HCT116 (cell line): Measurements from ENCODE around the gene NFS1. TPM values are rescaled to one million over a fixed set of nuclear protein-coding genes. Genes with fewer than 3 reads are reported as not detected.

Experiments used
- ATAC-seq: fragments of 200-7000 bp; cut with Tn5 transposase; 2 replicates; pipeline ENCODE4 v1.9.1; 2020; ENCODE audit warnings: mild to moderate bottlenecking, moderate library complexity
- BruUV-seq: library from RNA; stranded (reverse); fragments of 400-500 nt; replicated peaks from 2 replicates; lab custom pipeline; 2021; lab: Mats Ljungman, UMichigan
- CTCF ChIA-PET: fragments of 300-600 bp; sonication (Branson Sonifier 250); formaldehyde crosslinking; loops from one replicate; lab custom pipeline; 2021; ENCODE audit warnings: antibody characterized with exemption; lab: Charles Lee
- POLR2A ChIA-PET: fragments of 300-600, 350-600 bp; sonication (Branson Sonifier 250); formaldehyde crosslinking; loops from one replicate; lab custom pipeline; 2021; ENCODE audit warnings: antibody characterized with exemption; lab: Charles Lee
- RAD21 ChIA-PET, 2 experiments: fragments of 300-600 bp; sonication (Branson Sonifier 250); formaldehyde crosslinking; loops; one replicate each; lab custom pipeline; 2023; ENCODE audit warnings: low total read pairs in 2 of 2; ENCODE audit not compliant: uncharacterized antibody in 2 of 2, unreplicated experiment in 2 of 2, low non-redundant PET in 1 of 2; lab: Charles Lee
- DNase-seq: peaks from one replicate; pipeline ENCODE4 v3.0.0-alpha.2; 2010; ENCODE audit warnings: low read depth, low spot score
- H2AFZ ChIP-seq: fragments of 200-600 bp; shearing (Covaris generic), sonication (generic); 2 replicates; pipeline ENCODE4 v1.6.1; 2017; ENCODE audit warnings: low read depth, mixed run types, mixed read lengths, antibody characterized with exemption, low read length; ENCODE audit not compliant: poor library complexity, severe bottlenecking
- H3K27ac ChIP-seq: 2 replicates; pipeline ENCODE4 v1.5.1; 2012; ENCODE audit warnings: low read depth, low read length
- H3K27me3 ChIP-seq: fragments of 200-600 bp; sonication (generic); 2 replicates; pipeline ENCODE4 v1.6.1; 2016; ENCODE audit warnings: mixed run types, low read length, mixed read lengths; ENCODE audit not compliant: insufficient read depth
- H3K36me3 ChIP-seq, 2 experiments: fragments of 200-500 bp in 1 of 2; fragments of 200-600 bp in 1 of 2; sonication (Bioruptor generic) in 1 of 2; sonication (generic) in 1 of 2; 2 replicates each; pipeline versions ENCODE4 v1.5.1 to v1.6.1; 2014 to 2016; ENCODE audit warnings: low read length in 2 of 2, inconsistent platforms in 1 of 2, mixed read lengths in 1 of 2, mixed run types in 1 of 2; ENCODE audit not compliant: insufficient read depth in 2 of 2, control insufficient read depth in 1 of 2
- H3K4me1 ChIP-seq, 2 experiments: fragments of 200-600 bp in 1 of 2; sonication (generic) in 1 of 2; 2 replicates each; pipeline versions ENCODE4 v1.5.1 to v1.6.1; 2012 to 2017; ENCODE audit warnings: low read length in 2 of 2, inconsistent platforms in 1 of 2, mild to moderate bottlenecking in 1 of 2, mixed read lengths in 1 of 2, mixed run types in 1 of 2, moderate library complexity in 1 of 2; ENCODE audit not compliant: insufficient read depth in 2 of 2, control insufficient read depth in 1 of 2
- H3K4me2 ChIP-seq: fragments of 200-600 bp; sonication (generic); 2 replicates; pipeline ENCODE4 v1.6.1; 2017; ENCODE audit warnings: mixed run types, low read length, mixed read lengths
- H3K4me3 ChIP-seq, 2 experiments: fragments of 200-600 bp in 1 of 2; sonication (generic) in 1 of 2; replicated peaks in 1 of 2; 2 replicates each; pipeline ENCODE4 v1.5.1; 2011 to 2016; ENCODE audit warnings: low read length in 2 of 2, control low read depth in 1 of 2, low read depth in 1 of 2, mild to moderate bottlenecking in 1 of 2, mixed read lengths in 1 of 2, mixed run types in 1 of 2
- H3K79me2 ChIP-seq: fragments of 200-600 bp; sonication (generic); 2 replicates; pipeline ENCODE4 v1.6.1; 2017; ENCODE audit warnings: mild to moderate bottlenecking, mixed run types, low read length, moderate library complexity, mixed read lengths; ENCODE audit not compliant: insufficient read depth
- H3K9ac ChIP-seq: fragments of 200-600 bp; sonication (generic); 2 replicates; pipeline ENCODE4 v1.6.1; 2016; ENCODE audit warnings: low read length, mixed read lengths
- H3K9me2 ChIP-seq: fragments of 200-600 bp; sonication (generic), shearing (Covaris generic); 2 replicates; pipeline ENCODE4 v1.6.1; 2017; ENCODE audit warnings: mixed run types, mild to moderate bottlenecking, moderate library complexity; ENCODE audit not compliant: insufficient read depth
- H3K9me3 ChIP-seq, 2 experiments: fragments of 200-500 bp in 1 of 2; fragments of 200-600 bp in 1 of 2; sonication (Bioruptor generic) in 1 of 2; sonication (generic) in 1 of 2; 2 replicates each; pipeline ENCODE4 v1.6.1; 2014 to 2017; ENCODE audit warnings: low read length in 2 of 2, mixed read lengths in 2 of 2, inconsistent platforms in 1 of 2, low read depth in 1 of 2, mild to moderate bottlenecking in 1 of 2, mixed run types in 1 of 2, moderate library complexity in 1 of 2; ENCODE audit not compliant: control insufficient read depth in 1 of 2, insufficient read depth in 1 of 2
- H4K20me1 ChIP-seq: fragments of 200-600 bp; sonication (generic), shearing (Covaris generic); 2 replicates; pipeline ENCODE4 v1.6.1; 2017; ENCODE audit warnings: mixed run types, mild to moderate bottlenecking, moderate library complexity; ENCODE audit not compliant: insufficient read depth
- ATF3 ChIP-seq: IDR thresholded peaks from 2 replicates; pipeline ENCODE4 v1.6.1; 2012
- CEBPB ChIP-seq: IDR thresholded peaks from 2 replicates; pipeline ENCODE4 v1.6.1; 2012; ENCODE audit warnings: low read depth
- CTCF ChIP-seq, 3 experiments: fragments of 200-600 bp in 1 of 3; sonication (generic) in 1 of 3; IDR thresholded peaks in 2 of 3; conservative IDR thresholded peaks in 1 of 3; 2 replicates each; pipeline ENCODE4 v1.5.1; 2012 to 2017; ENCODE audit warnings: low read depth in 2 of 3, low read length in 2 of 3, antibody characterized with exemption in 1 of 3, borderline replicate concordance in 1 of 3, control low read depth in 1 of 3, mild to moderate bottlenecking in 1 of 3, mixed read lengths in 1 of 3, mixed run types in 1 of 3, moderate library complexity in 1 of 3; ENCODE audit not compliant: insufficient read depth in 1 of 3
- EGR1 ChIP-seq: IDR thresholded peaks from 2 replicates; pipeline ENCODE4 v1.6.1; 2012; ENCODE audit warnings: low read depth
- ELF1 ChIP-seq: IDR thresholded peaks from 2 replicates; pipeline ENCODE4 v1.6.1; 2012; ENCODE audit warnings: low read depth, borderline replicate concordance
- EZH2 ChIP-seq: fragments of 200-600 bp; sonication (generic); IDR thresholded peaks from 2 replicates; pipeline ENCODE4 v1.6.1; 2017; ENCODE audit warnings: antibody characterized with exemption, mixed run types
- EZH2phosphoT487 ChIP-seq: fragments of 200-600 bp; IDR thresholded peaks from 2 replicates; pipeline ENCODE4 v1.6.1; 2018; ENCODE audit warnings: antibody characterized with exemption, borderline replicate concordance
- JUND ChIP-seq: IDR thresholded peaks from 2 replicates; pipeline ENCODE4 v1.6.1; 2012
- MAX ChIP-seq: IDR thresholded peaks from 2 replicates; pipeline ENCODE4 v1.6.1; 2012
- POLR2A ChIP-seq: IDR thresholded peaks from 2 replicates; pipeline ENCODE4 v1.7.0; 2011; ENCODE audit warnings: borderline replicate concordance; ENCODE audit not compliant: insufficient read depth, insufficient read length; ENCODE audit errors: extremely low read depth
- RAD21 ChIP-seq: IDR thresholded peaks from 2 replicates; pipeline ENCODE4 v1.6.1; 2012; ENCODE audit warnings: low read depth, mild to moderate bottlenecking
- SIN3A ChIP-seq: IDR thresholded peaks from 2 replicates; pipeline ENCODE4 v1.6.1; 2012; ENCODE audit warnings: low read depth
- SRF ChIP-seq: IDR thresholded peaks from 2 replicates; pipeline ENCODE4 v1.6.1; 2012; ENCODE audit warnings: low read depth
- TCF7L2 ChIP-seq: IDR thresholded peaks from 2 replicates; pipeline ENCODE4 v1.7.0; 2011; ENCODE audit warnings: borderline replicate concordance, inconsistent platforms; ENCODE audit not compliant: insufficient read depth, insufficient read length; ENCODE audit errors: extremely low read depth
- YY1 ChIP-seq: IDR thresholded peaks from 2 replicates; pipeline ENCODE4 v1.6.1; 2011; ENCODE audit warnings: low read length, low read depth, moderate library complexity, mild to moderate bottlenecking; ENCODE audit not compliant: insufficient replicate concordance; ENCODE audit errors: extremely low read depth
- ZFX ChIP-seq: fragments of 450-650 bp; IDR thresholded peaks from 2 replicates; pipeline ENCODE4 v1.6.1; 2017
- ZNF274 ChIP-seq: fragments of 200-500 bp; sonication (Bioruptor generic); IDR thresholded peaks from 2 replicates; pipeline ENCODE4 v1.6.1; 2014; ENCODE audit warnings: mild to moderate bottlenecking, low read depth, low read length, inconsistent platforms
- intact Hi-C: fragments of 100-400 bp; cut with micrococcal nuclease; formaldehyde crosslinking; loops from 2 replicates; pipeline ENCODE4 v1.10.0; 2022
- total RNA-seq: library from RNA; stranded (reverse); gene quantifications from one replicate; pipeline ENCODE4 v1.2.1, GENCODE V29; 2021; ENCODE audit not compliant: unreplicated experiment

NFS1 gene
- total RNA-seq, 1 experiment from 2014 or later = 33.9 TPM

- Histone ChIP-seq H3K27me3 (no peaks in the 10 kb centered on the region), H3K36me3 (peaks cover 91 to 94% of the 10 kb centered on the region in 2 experiments), H3K4me2 (no peak overlapping the region), H3K9ac (no peak overlapping the region), H2AFZ (no peak overlapping the region), H3K79me2 (peaks cover 100% of the 10 kb centered on the region), H3K4me3 (no peak overlapping the region), H4K20me1 (peaks cover 67% of the 10 kb centered on the region), H3K4me1 (no peaks in the 10 kb centered on the region), H3K27ac (no peak overlapping the region), H3K9me2 (no peaks in the 10 kb centered on the region), H3K9me3 (no peaks in the 10 kb centered on the region)
- ATAC-seq (no peak), DNase-seq (no peak)
- TF ChIP-seq POLR2A = no peak
- TF ChIP-seq ZFX = no peak
- TF ChIP-seq SRF = no peak
- intact Hi-C loops = no loop called here
- CTCF ChIA-PET = no interaction called here
- POLR2A ChIA-PET = interaction anchor here (1.0 to 1.8 kb wide), 4 partner anchors 9 to 12 kb away, joined by 3 to 13 read pairs (median 4); partner anchors contain the start of gene RBM39
- RAD21 ChIA-PET = no interaction called here
- no TSS peak for BruUV-seq
These were observed 31.7 kb upstream of the NFS1 start for GRCh38 chr20:35730583-35731468.

- H3K36me3 ChIP-seq = peaks cover 91 to 93% of the 10 kb centered on the region in 2 experiments
- H3K79me2 ChIP-seq = peaks cover 100% of the 10 kb centered on the region
- no peak overlapping the region for H3K4me3 ChIP-seq
- peaks cover 62% of the 10 kb centered on the region for H4K20me1 ChIP-seq
- ChIA-PET CTCF (no interaction called here), POLR2A (interaction anchor here (1.0 to 1.8 kb wide), 4 partner anchors 10 to 12 kb away, joined by 3 to 13 read pairs (median 4); partner anchors contain the start of gene RBM39), RAD21 (no interaction called here)
- no peaks in the 10 kb centered on the region for H3K27me3 ChIP-seq
- no peaks in the 10 kb centered on the region for H3K9me3 ChIP-seq
- no peak overlapping the region for H3K9ac ChIP-seq
- no peak for DNase-seq
- no peak overlapping the region for H3K4me2 ChIP-seq
- BruUV-seq = no TSS peak
- no peak overlapping the region for H3K27ac ChIP-seq
- no peaks in the 10 kb centered on the region for H3K9me2 ChIP-seq
- intact Hi-C loops = no loop called here
- no peak overlapping the region for H2AFZ ChIP-seq
- no peaks in the 10 kb centered on the region for H3K4me1 ChIP-seq
- ATAC-seq = no peak
- TF ChIP-seq RAD21 = no peak
- TF ChIP-seq EZH2 = no peak
- no peak for TF ChIP-seq EZH2phosphoT487
- TF ChIP-seq ZFX = no peak
- no peak for TF ChIP-seq SRF
- TF ChIP-seq JUND = no peak
- no peak for TF ChIP-seq CTCF (IDR thresholded peaks at IDR 0.05 in 2 of 3, conservative IDR thresholded peaks at IDR 0.05 in 1 of 3; ENCODE audit: borderline replicate concordance in 1 of 3, insufficient read depth in 1 of 3, low read depth in 2 of 3, low read length in 2 of 3)
- no peak for TF ChIP-seq CEBPB
- TF ChIP-seq YY1 = no peak
- TF ChIP-seq ZNF274 = no peak
- TF ChIP-seq EGR1 = no peak
- TF ChIP-seq ELF1 = no peak
- TF ChIP-seq MAX = no peak
- TF ChIP-seq TCF7L2 = no peak
- TF ChIP-seq SIN3A = no peak
- TF ChIP-seq POLR2A = no peak
- TF ChIP-seq ATF3 = no peak
These were observed 30.9 kb upstream of the NFS1 start for GRCh38 chr20:35729836-35730582.
